Glutamatergic neuron (in vitro differentiated cells): ENCODE data around the gene DCTPP1. TPM values are rescaled to one million over a fixed set of nuclear protein-coding genes. Genes with fewer than 3 reads are reported as not detected.
"Not testable (repeated sequence)": the region's sequence is repeated elsewhere in the genome, so short reads cannot be mapped to it uniquely, and the experiment has no call there.

Experiments used
- DNase-seq: peaks from one replicate; pipeline ENCODE4 v3.0.0; 2022
- H3K27ac Mint-ChIP-seq: one replicate; pipeline ENCODE4 v1.8.0; 2020; ENCODE audit warnings: mild to moderate bottlenecking, mixed read lengths, inconsistent platforms; ENCODE audit not compliant: unreplicated experiment
- H3K27me3 Mint-ChIP-seq: one replicate; pipeline ENCODE4 v1.8.0; 2020; ENCODE audit warnings: mild to moderate bottlenecking, moderate library complexity, mixed read lengths, inconsistent platforms; ENCODE audit not compliant: unreplicated experiment
- H3K36me3 Mint-ChIP-seq: one replicate; pipeline ENCODE4 v1.8.0; 2020; ENCODE audit warnings: mild to moderate bottlenecking, mixed read lengths, inconsistent platforms; ENCODE audit not compliant: unreplicated experiment
- H3K4me1 Mint-ChIP-seq: one replicate; pipeline ENCODE4 v1.8.0; 2020; ENCODE audit warnings: mild to moderate bottlenecking, low read depth, mixed read lengths, inconsistent platforms; ENCODE audit not compliant: unreplicated experiment
- H3K4me3 Mint-ChIP-seq: one replicate; pipeline ENCODE4 v1.8.0; 2020; ENCODE audit warnings: mild to moderate bottlenecking, mixed read lengths, inconsistent platforms; ENCODE audit not compliant: unreplicated experiment
- H3K9me3 Mint-ChIP-seq: one replicate; pipeline ENCODE4 v1.8.0; 2020; ENCODE audit warnings: mild to moderate bottlenecking, moderate library complexity, mixed read lengths, inconsistent platforms; ENCODE audit not compliant: unreplicated experiment
- CTCF ChIP-seq: fragments of 200-600 bp; sonication (generic); IDR thresholded peaks from one replicate; pipeline ENCODE4 v1.5.0; 2021; ENCODE audit not compliant: partially characterized antibody, unreplicated experiment
- long read RNA-seq: library from polyadenylated mRNA; unstranded; transcript quantifications from one replicate; pipeline ENCODE4 v2.0.0, GENCODE V29; 2020; ENCODE audit not compliant: unreplicated experiment
- total RNA-seq: library from RNA; stranded (reverse); fragmentation: NEBNext Ultra II Directional; extraction: Animal tissue kit (Norgen Biotek cat#: 25700); gene quantifications from one replicate; pipeline ENCODE4 v1.2.1, GENCODE V29; 2021; ENCODE audit not compliant: unreplicated experiment

Gene DCTPP1
- total RNA-seq = 37.6 TPM
- long read RNA-seq, transcript DCTPP1-201 (3 exons, 1,222 nt) = major isoform, 59 of 59 reads
- long read RNA-seq, partial matches to known transcripts = 0 of 59 reads
- long read RNA-seq, other reads (novel, unspliced or antisense) = 0 of 59 reads

- peaks cover 4% of the 10 kb centered on the region for H3K36me3 Mint-ChIP-seq
- peak; percentile 87 for DNase-seq
- no peak within 1 kb of the TSS for H3K27ac Mint-ChIP-seq
- H3K4me3 Mint-ChIP-seq = no peak within 1 kb of the TSS
- peaks cover 2% of the 10 kb centered on the region for H3K9me3 Mint-ChIP-seq
- TF ChIP-seq CTCF = peak; percentile 82
- peaks cover 5% of the 10 kb centered on the region for H3K27me3 Mint-ChIP-seq
- peaks cover 2% of the 10 kb centered on the region for H3K4me1 Mint-ChIP-seq
Measured at GRCh38 chr16:30429678-30430427, at the start of gene DCTPP1. Gene DCTPP1 (minus strand): TSS chr16:30430030. CDS start chr16:30429980, 50 bp downstream.

GRCh38 chr16:30478766-30479478 lies 49.1 kb upstream of the DCTPP1 start:
- H3K36me3 Mint-ChIP-seq = no peaks in the 10 kb centered on the region
- no peaks in the 10 kb centered on the region for H3K4me1 Mint-ChIP-seq
- no peaks in the 10 kb centered on the region for H3K9me3 Mint-ChIP-seq
- TF ChIP-seq CTCF = no peak
- no peak for DNase-seq
- H3K4me3 Mint-ChIP-seq = no peak overlapping the region
- H3K27me3 Mint-ChIP-seq = peaks cover 2% of the 10 kb centered on the region
- H3K27ac Mint-ChIP-seq = no peak overlapping the region

- not testable (repeated sequence) for H3K4me1 Mint-ChIP-seq, H3K9me3 Mint-ChIP-seq
Measured at GRCh38 chr16:30477773-30478172, 47.9 kb upstream of the DCTPP1 start.

GRCh38 chr16:30476991-30477390 lies 47.2 kb upstream of the DCTPP1 start:
- H3K27ac Mint-ChIP-seq = no peak overlapping the region
- H3K27me3 Mint-ChIP-seq = peaks cover 2% of the 10 kb centered on the region
- H3K9me3 Mint-ChIP-seq = no peaks in the 10 kb centered on the region
- H3K4me3 Mint-ChIP-seq = no peak overlapping the region
- no peak for TF ChIP-seq CTCF
- no peaks in the 10 kb centered on the region for H3K4me1 Mint-ChIP-seq
- DNase-seq = no peak
- H3K36me3 Mint-ChIP-seq = no peaks in the 10 kb centered on the region

More at GRCh38 chr16:30477773-30478172, 47.9 kb upstream of the DCTPP1 start:
- H3K27ac Mint-ChIP-seq, H3K27me3 Mint-ChIP-seq, H3K36me3 Mint-ChIP-seq, H3K4me3 Mint-ChIP-seq, DNase-seq: not testable (repeated sequence)

- no peaks in the 10 kb centered on the region for H3K36me3 Mint-ChIP-seq
- H3K27ac Mint-ChIP-seq = no peak overlapping the region
- H3K4me1 Mint-ChIP-seq = no peaks in the 10 kb centered on the region
- H3K27me3 Mint-ChIP-seq = no peaks in the 10 kb centered on the region
- H3K4me3 Mint-ChIP-seq = no peak overlapping the region
- DNase-seq = no peak
- TF ChIP-seq CTCF = no peak
- H3K9me3 Mint-ChIP-seq = no peaks in the 10 kb centered on the region
Measured at GRCh38 chr16:30474684-30475083, 44.9 kb upstream of the DCTPP1 start.
